Measurements from ENCODE around the gene GFER. TPM values are rescaled to one million over a fixed set of nuclear protein-coding genes. Genes with fewer than 3 reads are reported as not detected.

GFER gene
- total and polyA plus RNA-seq, 9 of the 15 experiments (the other 6 are each of a cell fraction or from before 2014, with no cell fraction given), result 4.3 to 53.7 (median 19.8) TPM

GRCh38 chr16:1960665-1961630, 23.0 kb upstream of the GFER start (continued):
- TF ChIP-seq MITF (IDR thresholded peaks at IDR 0.05) (no peak), STAT5B (CRISPR knock-in tag; IDR thresholded peaks at IDR 0.05) (no peak), PHB2 (IDR thresholded peaks at IDR 0.05; ENCODE audit: low read depth) (no peak), RBM15 (IDR thresholded peaks at IDR 0.05; ENCODE audit: insufficient read depth, low read length) (no peak), STAT6 (CRISPR knock-in tag; IDR thresholded peaks at IDR 0.05) (no peak), SMAD3 (CRISPR knock-in tag; conservative IDR thresholded peaks at IDR 0.05) (peak; percentile 83), CREBBP (IDR thresholded peaks at IDR 0.05; ENCODE audit: low read depth, low read length) (no peak), MBD1 (CRISPR knock-in tag; IDR thresholded peaks at IDR 0.05) (no peak), XRCC3 (IDR thresholded peaks at IDR 0.05) (no peak), ZNF384 (IDR thresholded peaks at IDR 0.05; ENCODE audit: low read depth, low read length) (no peak), CLOCK (CRISPR knock-in tag; IDR thresholded peaks at IDR 0.05; ENCODE audit: borderline replicate concordance) (no peak), NR0B1 (IDR thresholded peaks at IDR 0.05; ENCODE audit: partially characterized antibody) (no peak), RHOXF2B (CRISPR knock-in tag; conservative IDR thresholded peaks at IDR 0.05) (no peak)
